SJSA1 (cell line): Measurements from ENCODE around the gene THBS2. TPM values are rescaled to one million over a fixed set of nuclear protein-coding genes. Genes with fewer than 3 reads are reported as not detected.
"Not testable (repeated sequence)": the region's sequence is repeated elsewhere in the genome, so short reads cannot be mapped to it uniquely, and the experiment has no call there.

ENCODE experiments used
- DNase-seq, 2 experiments: peaks; one replicate each; pipeline ENCODE4 v3.0.0-alpha.2; 2015 to 2020; ENCODE audit warnings: low spot score in 2 of 2, low read depth in 1 of 2
- H3K27ac ChIP-seq: fragments of 250-450 bp; sonication (Bioruptor Pico); 2 replicates; pipeline ENCODE4 v1.5.1; 2020; ENCODE audit warnings: mild to moderate bottlenecking, moderate library complexity
- H3K27me3 ChIP-seq: fragments of 250-450 bp; sonication (Bioruptor Pico); replicated peaks from 2 replicates; pipeline ENCODE4 v1.5.1; 2020; ENCODE audit warnings: mild to moderate bottlenecking, moderate library complexity
- H3K36me3 ChIP-seq: fragments of 250-450 bp; sonication (Bioruptor Pico); 2 replicates; pipeline ENCODE4 v1.5.1; 2020; ENCODE audit warnings: mild to moderate bottlenecking
- H3K4me1 ChIP-seq: fragments of 250-450 bp; sonication (Bioruptor Pico); replicated peaks from 2 replicates; pipeline ENCODE4 v1.6.1; 2021; ENCODE audit warnings: mild to moderate bottlenecking
- H3K4me3 ChIP-seq: fragments of 250-450 bp; sonication (Bioruptor Pico); 2 replicates; pipeline ENCODE4 v1.5.1; 2020; ENCODE audit warnings: mild to moderate bottlenecking
- H3K9me3 ChIP-seq: fragments of 250-450 bp; sonication (Bioruptor Pico); replicated peaks from 2 replicates; pipeline ENCODE4 v1.5.1; 2020; ENCODE audit warnings: mild to moderate bottlenecking
- total RNA-seq: library from RNA; depleted of rRNA; stranded (reverse); fragments of >200 nt; shearing (Covaris generic); gene quantifications from 2 replicates; pipeline ENCODE4 v1.2.3, GENCODE V29; 2014; rRNA removed

THBS2 gene
- not detected in 2 replicates for total RNA-seq

DNA sequence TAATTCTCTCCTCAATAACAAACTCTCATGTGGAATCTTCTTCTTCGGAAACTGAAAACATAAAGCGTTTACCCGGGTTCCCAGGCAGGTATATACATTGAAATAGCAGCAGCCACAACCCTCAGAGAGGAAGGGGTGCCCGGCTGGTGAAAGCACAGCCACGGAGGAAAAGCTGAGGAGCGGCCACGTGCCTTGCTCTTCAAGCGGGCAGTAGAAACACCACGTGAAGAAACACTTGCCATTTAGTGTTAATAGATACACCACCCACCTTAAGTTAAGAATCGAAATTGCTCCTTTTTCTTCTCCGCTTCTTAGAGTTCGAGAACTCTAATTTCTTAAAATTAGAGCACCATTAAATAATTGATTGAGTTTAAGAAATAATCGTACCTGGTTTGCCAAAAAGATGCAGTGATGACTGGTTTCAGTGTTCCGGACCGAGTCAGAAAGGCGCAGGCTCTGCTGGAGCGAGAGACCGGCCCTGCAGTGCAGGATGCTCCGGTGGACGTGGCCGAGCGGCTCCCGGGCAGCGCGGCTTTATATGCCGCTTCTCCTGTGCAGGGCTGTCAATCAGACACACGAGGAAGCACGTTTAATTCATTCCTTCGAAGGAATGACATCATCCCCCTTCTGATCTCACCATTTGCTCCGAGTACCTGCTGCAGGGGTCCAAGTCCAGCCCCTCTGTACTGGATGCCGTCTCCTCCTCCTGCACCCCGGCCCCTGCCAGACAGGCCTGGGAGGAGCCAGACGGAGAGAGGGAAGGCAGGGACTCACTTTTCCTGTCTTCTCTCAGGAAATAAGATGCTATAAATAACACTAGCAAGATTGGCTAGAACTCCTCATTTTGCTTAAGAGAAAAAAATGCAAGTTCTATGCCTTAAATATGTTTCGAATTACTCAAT lies at the start of gene THBS2:
Gene THBS2, minus strand, starts transcription at position 510 of the 902 bp plus-strand sequence. CDS start 3,062 bp downstream, outside the sequence.
- Histone ChIP-seq H3K27ac (no peak within 1 kb of the TSS), H3K4me3 (no peak within 1 kb of the TSS), H3K4me1 (no peaks in the 10 kb centered on the region), H3K9me3 (no peaks in the 10 kb centered on the region), H3K27me3 (0 out of 2 replicates have a peak, but pooled peaks cover 3% of the 10 kb centered on the region), H3K36me3 (no peaks in the 10 kb centered on the region)
- no peak for DNase-seq

DNA sequence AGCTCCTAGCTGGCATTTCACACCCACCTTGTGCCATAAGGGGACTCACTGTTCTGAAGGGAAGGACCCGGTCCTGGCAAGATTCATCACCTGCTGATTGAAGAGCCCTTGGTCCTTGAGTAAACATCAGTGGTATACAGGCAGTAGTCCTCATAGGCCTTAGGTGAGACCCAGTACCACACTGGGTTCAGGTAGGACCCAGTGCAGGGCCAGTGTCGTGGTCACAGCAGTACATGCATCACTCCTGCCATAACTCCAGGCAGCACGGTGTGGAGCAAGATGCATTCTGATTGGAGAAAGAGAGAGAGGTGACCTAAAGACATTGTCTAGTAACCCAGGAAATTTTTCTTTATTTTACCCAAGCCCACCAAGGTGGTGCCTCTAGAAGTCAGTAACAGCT lies 49.1 kb upstream of the THBS2 start:
- Histone ChIP-seq H3K9me3 (0 out of 2 replicates have a peak, but pooled peaks cover 2% of the 10 kb centered on the region), H3K27ac (no peak overlapping the region), H3K4me1 (no peaks in the 10 kb centered on the region), H3K27me3 (no peaks in the 10 kb centered on the region), H3K4me3 (no peak overlapping the region), H3K36me3 (no peaks in the 10 kb centered on the region)
- DNase-seq = no peak

DNA sequence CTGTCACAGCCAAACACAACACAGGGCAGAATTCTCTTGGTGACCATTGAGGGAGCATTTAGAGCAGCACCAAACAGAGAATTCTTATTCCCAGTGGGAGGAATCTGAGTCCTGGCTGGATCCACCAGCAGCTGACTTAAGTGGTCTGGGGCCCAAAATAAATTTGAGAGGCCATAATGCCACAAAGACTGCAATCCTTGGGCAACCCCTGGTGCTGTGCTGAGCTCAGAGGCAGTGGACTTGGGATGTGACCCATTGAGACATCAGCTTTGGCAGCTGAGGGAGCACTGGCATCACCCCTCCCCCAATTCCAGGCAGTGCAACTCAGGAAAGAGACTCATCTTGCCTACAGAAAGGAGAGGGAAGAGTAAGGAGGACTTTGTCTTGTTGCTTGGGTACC lies 48.6 kb upstream of the THBS2 start:
- Histone ChIP-seq H3K27ac (no peak overlapping the region), H3K9me3 (0 out of 2 replicates have a peak, but pooled peaks cover 2% of the 10 kb centered on the region), H3K36me3 (no peaks in the 10 kb centered on the region), H3K27me3 (no peaks in the 10 kb centered on the region), H3K4me3 (no peak overlapping the region), H3K4me1 (no peaks in the 10 kb centered on the region)
- DNase-seq = no peak

DNA sequence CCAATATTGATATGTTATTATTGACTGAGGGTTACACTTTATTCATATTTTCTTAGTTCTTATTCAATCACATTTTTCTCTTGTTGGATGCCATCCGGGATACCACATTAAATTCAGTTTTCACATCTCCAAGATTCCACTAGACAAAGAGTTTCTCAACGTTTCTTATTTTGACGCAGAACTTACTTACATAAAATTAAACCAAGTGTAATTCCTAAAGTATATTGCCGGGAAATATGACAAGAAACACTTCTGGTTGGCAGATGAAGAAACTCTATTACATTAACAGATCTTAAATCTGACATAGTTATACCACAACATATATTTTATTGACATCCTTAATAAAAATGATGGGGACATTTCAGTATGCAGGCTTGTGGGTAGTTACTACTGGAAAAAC lies 47.3 kb upstream of the THBS2 start:
- Histone ChIP-seq H3K36me3 (no peaks in the 10 kb centered on the region), H3K9me3 (0 out of 2 replicates have a peak, but pooled peaks cover 2% of the 10 kb centered on the region), H3K4me1 (no peaks in the 10 kb centered on the region), H3K4me3 (no peak overlapping the region), H3K27me3 (no peaks in the 10 kb centered on the region), H3K27ac (no peak overlapping the region)
- DNase-seq = no peak

DNA sequence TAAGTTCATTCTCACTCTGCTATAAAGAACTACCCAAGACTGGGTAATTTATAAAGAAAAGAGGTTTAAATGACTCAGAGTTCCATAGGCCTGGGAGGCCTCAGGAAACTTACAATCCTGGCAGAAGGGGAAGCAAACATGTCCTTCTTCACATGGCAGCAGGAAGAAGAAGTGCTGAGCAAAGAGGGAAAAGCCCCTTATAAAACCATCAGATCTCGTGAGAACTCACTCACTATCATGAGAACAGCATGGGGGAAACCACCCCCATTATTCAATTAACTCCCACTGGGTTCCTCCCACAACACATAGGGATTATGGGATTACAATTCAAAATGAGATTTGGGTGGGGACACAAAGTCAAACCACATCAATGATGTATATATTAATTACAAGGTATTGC lies 45.0 kb upstream of the THBS2 start:
- H3K4me1 ChIP-seq, H3K27me3 ChIP-seq, H3K4me3 ChIP-seq, H3K27ac ChIP-seq, DNase-seq, H3K9me3 ChIP-seq, H3K36me3 ChIP-seq: not testable (repeated sequence)

DNA sequence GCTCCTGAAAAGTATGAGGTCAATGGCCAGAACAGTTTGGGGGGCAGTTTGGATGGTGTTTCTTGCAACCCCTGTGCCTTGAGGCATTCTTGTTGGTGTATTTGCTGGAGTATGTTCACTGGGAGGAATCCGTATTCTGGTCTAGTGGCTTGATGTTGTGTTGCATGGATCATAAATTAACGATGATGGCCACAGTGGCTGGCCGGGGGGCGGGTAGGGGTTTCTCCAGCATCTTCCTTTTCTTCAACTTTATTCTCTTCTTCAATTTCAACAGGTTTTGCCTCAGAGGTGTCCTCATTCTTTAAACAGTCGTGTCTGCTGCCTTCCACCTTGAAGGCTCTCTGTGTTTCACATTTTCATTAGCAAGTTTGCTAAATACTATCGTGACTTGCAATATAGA lies 43.0 kb upstream of the THBS2 start:
- H3K27ac ChIP-seq = no peak overlapping the region
- no peaks in the 10 kb centered on the region for H3K36me3 ChIP-seq
- peaks cover 8% of the 10 kb centered on the region for H3K4me1 ChIP-seq
- H3K4me3 ChIP-seq = no peak overlapping the region
- H3K27me3 ChIP-seq = no peaks in the 10 kb centered on the region
- H3K9me3 ChIP-seq = no peaks in the 10 kb centered on the region
- no peak for DNase-seq

DNA sequence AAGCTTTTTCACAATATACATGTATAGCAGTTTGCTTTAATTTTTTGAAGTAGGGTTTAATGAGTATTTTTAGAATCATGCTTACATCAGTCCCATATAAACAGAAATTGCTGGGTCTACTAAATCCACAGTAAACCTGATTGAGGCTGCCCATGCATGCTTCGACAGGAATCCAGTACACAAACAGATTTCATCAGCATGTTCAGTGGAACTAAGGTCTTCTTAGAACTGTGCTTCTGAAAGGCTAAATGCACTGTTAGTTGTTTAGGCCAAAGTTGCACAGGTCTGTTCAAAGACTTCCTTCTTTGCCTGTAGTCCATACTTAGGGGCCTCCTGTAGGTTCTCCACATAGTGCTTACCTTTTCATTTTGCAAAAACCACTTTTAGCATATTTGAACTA lies 42.5 kb upstream of the THBS2 start:
- no peak for DNase-seq
- Histone ChIP-seq H3K4me1 (peaks cover 8% of the 10 kb centered on the region), H3K27ac (no peak overlapping the region), H3K9me3 (no peaks in the 10 kb centered on the region), H3K36me3 (no peaks in the 10 kb centered on the region), H3K27me3 (no peaks in the 10 kb centered on the region), H3K4me3 (no peak overlapping the region)

DNA sequence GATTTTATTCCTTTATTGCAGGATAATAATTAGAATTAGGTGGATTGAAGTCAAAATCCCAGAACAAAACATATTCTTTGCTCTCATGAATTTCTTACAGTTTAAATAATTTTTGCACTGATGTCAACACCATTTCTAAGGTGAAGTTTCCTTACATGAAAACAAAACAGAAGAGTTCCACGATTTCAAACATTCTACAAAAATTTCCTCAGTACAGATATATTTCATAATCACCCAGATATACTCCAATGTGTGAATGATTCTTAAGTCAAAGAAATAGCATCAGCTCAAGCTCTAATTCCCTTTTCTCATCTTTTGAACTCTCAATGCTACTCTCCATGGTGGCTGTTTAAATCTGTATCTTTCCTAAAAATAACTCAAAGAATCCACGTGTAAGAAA lies 39.5 kb upstream of the THBS2 start:
- H3K4me1 ChIP-seq = peaks cover 8% of the 10 kb centered on the region
- no peak overlapping the region for H3K27ac ChIP-seq
- H3K36me3 ChIP-seq = no peaks in the 10 kb centered on the region
- DNase-seq = no peak
- no peaks in the 10 kb centered on the region for H3K27me3 ChIP-seq
- H3K9me3 ChIP-seq = no peaks in the 10 kb centered on the region
- H3K4me3 ChIP-seq = no peak overlapping the region

DNA sequence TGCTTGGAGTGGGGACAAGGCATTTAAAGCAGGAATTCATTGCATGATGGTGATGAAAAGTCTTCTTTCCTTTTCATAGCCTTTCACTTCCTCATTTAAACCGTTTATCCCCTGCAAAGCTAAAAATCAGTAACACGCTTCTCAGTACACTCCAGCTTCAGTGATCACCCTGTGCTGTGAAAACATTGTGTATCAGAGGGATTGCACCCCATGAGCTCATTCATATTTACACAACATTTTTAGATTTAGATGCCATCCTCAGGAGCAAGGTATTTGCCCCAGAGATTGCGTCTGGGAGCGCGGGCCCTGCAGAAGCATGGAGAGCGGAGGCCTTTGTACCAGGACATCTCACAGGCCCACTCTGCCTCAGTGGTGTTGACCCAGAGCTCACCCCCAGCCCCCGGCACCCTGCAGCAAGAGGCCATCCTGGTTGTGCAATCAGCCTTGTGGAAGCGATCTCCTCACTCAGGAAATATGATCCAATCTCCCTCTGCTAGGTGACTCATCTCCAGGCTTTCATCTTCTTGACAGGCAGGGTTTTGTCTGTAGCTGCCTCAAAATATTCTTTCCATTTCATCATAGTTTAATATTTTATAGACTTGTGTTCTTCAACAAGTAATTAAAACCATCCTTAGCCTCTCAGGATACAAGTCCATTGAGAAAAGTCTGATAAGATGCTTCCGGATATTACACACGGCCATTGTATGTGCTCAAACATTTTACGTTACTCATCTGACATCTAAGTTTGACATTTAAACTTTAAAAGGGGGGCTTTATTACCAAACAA lies 38.9 kb upstream of the THBS2 start:
- Histone ChIP-seq H3K9me3 (no peaks in the 10 kb centered on the region), H3K27ac (no peak overlapping the region), H3K27me3 (no peaks in the 10 kb centered on the region), H3K4me1 (peaks cover 8% of the 10 kb centered on the region), H3K36me3 (no peaks in the 10 kb centered on the region), H3K4me3 (no peak overlapping the region)
- DNase-seq = peak in 1 of 2 experiments; percentile 26

DNA sequence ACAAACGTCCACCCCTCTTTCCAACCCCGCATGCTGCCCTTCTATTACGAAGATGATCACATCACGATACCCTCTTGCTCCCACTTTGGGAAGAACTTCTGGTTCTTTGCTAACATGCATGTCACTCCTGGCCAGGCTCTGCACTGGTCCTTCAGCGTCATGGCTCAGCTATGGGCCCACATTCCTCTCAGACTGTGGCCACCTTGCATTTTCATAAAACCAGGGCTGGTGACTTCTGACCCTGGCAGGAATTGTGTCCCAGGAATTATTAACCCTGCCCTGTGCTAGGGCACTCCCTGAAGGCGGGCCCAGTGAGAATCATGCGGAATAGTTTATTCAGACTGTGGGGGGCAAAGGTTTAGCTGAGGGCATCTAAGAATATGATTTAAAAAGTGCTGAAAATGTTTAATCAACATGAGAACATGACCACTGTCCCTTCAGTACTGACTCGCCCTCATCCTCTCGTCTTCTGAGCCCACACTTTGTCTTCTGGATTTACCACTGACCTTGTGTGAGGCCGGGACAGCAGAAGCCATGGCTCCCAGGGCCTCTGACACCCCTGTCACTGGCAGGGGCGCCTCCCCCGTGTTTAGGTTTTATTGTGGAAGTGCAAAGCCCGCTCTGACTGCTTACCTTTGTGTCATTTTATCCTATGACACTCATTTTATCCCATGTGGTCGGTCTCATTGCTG lies 38.1 kb upstream of the THBS2 start:
- no peaks in the 10 kb centered on the region for H3K27me3 ChIP-seq
- no peaks in the 10 kb centered on the region for H3K36me3 ChIP-seq
- no peak overlapping the region for H3K4me3 ChIP-seq
- H3K4me1 ChIP-seq = peaks cover 8% of the 10 kb centered on the region
- H3K9me3 ChIP-seq = no peaks in the 10 kb centered on the region
- H3K27ac ChIP-seq = no peak overlapping the region
- DNase-seq = no peak

DNA sequence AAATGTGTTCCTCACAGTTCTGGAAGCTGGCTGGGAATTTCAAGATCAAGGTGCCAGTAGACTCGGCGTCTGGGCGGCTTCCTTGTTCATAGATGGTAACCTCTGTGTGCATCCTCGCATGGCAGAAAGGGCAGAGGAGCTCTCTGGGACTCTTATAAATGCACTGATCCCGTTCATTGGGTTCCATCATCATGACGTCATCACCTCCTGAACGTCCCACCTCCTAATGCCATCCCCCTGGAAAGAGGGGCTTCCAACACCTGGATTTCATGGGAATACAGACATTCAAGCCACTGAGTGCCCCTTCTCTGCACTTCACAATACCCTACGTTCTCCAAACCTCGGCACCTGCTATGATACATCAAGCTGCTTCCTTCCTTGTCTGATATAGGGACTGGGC lies 37.5 kb upstream of the THBS2 start:
- Histone ChIP-seq H3K36me3 (no peaks in the 10 kb centered on the region), H3K27me3 (no peaks in the 10 kb centered on the region), H3K4me3 (no peak overlapping the region), H3K9me3 (no peaks in the 10 kb centered on the region), H3K27ac (no peak overlapping the region), H3K4me1 (peaks cover 8% of the 10 kb centered on the region)
- no peak for DNase-seq

DNA sequence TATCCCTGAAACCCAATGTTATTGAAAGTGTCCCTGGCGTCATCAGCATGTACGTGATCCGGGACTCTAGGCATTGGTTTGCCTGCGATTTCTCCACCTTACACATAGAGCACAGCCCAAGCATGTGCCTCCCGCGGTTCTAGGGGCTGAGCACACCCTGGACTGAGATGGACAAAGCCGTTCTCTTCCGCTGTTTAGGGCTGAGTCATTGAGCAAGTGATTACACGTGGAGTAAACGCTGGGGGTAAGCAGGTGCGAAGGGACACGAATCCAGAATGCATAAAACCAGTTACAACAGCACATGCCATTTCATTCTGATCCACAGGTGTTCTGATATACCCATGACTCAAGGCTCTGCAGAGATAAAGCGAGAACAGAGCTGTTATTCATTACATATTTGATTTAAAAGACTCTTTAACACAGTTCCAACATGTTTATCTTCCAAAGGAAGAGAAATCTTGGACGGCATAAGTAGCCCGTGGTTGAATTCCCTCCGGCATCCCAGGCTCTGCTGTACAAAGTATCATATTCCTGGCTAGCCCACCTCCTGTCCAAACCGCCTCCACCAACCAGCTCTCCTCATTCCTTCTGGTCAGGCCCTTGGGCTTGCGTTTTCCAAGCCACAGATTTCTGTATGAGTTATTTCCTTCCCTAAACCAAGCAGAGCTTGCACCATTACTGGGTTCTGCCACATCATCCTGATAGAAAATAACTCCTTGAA lies 36.1 kb upstream of the THBS2 start:
- DNase-seq = no peak

DNA sequence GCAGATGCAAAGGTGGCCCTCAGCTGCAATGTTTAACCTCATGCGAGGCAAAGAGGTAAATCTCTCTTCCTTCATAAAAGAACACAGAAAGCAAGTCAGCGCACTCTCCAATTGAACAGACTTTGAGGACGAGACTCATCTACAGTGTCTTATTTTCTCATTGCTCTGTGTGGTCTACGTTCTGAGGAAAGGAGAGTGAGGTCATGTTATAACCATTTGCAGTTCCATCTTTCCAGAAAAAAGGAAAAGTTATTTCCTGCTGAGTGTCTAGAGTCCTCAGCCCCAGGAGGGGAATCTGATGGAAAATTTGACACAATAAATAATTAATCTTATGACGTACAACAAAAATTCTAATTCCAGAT lies 35.6 kb upstream of the THBS2 start:
- Histone ChIP-seq H3K27me3 (no peaks in the 10 kb centered on the region), H3K4me1 (peaks cover 8% of the 10 kb centered on the region), H3K36me3 (no peaks in the 10 kb centered on the region), H3K27ac (no peak overlapping the region), H3K4me3 (no peak overlapping the region), H3K9me3 (no peaks in the 10 kb centered on the region)
- no peak for DNase-seq

More for the DNA sequence above, 36.1 kb upstream of the THBS2 start:
- H3K36me3 ChIP-seq = no peaks in the 10 kb centered on the region
- H3K4me1 ChIP-seq = peaks cover 8% of the 10 kb centered on the region
- no peak overlapping the region for H3K4me3 ChIP-seq
- no peaks in the 10 kb centered on the region for H3K9me3 ChIP-seq
- H3K27me3 ChIP-seq = no peaks in the 10 kb centered on the region
- no peak overlapping the region for H3K27ac ChIP-seq
